ENCODE results near the gene SLC66A3.

The SLC66A3 gene

DNA sequence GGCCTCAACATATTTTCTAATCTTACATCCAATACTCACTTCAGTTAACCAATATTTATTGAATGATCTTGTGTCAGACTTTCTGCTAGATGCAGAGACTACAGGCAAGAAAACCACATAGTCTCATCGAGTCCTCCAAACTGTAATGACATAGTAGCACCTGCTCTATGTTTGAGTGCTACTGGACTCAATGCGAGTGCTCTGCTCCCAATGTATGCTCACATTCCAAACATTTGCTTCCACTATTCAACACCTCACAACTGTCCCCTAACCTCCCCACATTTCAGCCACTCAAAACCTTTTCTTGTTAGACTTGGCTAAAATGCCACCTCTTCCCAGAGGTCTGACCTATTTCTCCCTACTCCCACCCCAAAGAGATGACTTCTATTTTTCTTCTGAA is 65.2 kb downstream of the SLC66A3 start:
- no peak for DNase-seq (ENCODE audit: extremely low read depth, low read depth)
- no peak for TF ChIP-seq CTCF (IDR thresholded peaks at IDR 0.05; ENCODE audit: low read depth, low read length, missing control alignments)
- no peak overlapping the region for H3K4me3 ChIP-seq (replicated peaks; ENCODE audit: low read depth, low read length)

DNA sequence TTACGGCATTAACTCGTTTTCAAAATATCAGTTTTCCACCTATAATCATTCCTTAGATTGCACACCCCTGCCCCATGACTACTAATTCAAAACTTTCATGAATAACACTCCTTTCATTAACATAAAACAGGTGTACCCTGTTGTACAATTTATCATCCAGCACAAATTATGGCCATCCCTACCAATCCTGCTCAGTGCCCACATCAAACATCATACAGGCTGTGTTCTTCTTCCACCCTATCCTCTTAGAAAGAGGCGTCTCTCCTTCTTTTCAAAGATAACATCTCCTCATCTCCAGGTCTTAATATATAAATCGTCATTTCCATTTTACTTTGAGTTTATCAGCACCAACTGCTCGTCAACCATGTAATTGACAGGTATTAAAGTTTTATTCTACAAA is 67.6 kb downstream of the SLC66A3 start:
- TF ChIP-seq CTCF (IDR thresholded peaks at IDR 0.05; ENCODE audit: low read depth, low read length, missing control alignments), result no peak
- no peak overlapping the region for H3K4me3 ChIP-seq (replicated peaks; ENCODE audit: low read depth, low read length)
- no peak for DNase-seq (ENCODE audit: extremely low read depth, low read depth)

GRCh38 chr2:11224887-11225286 is 69.6 kb downstream of the SLC66A3 start:
- DNase-seq (ENCODE audit: extremely low read depth, low read depth), result no peak
- H3K4me3 ChIP-seq (replicated peaks; ENCODE audit: low read depth, low read length), result no peak overlapping the region
- no peak for TF ChIP-seq CTCF (IDR thresholded peaks at IDR 0.05; ENCODE audit: low read depth, low read length, missing control alignments)

DNA sequence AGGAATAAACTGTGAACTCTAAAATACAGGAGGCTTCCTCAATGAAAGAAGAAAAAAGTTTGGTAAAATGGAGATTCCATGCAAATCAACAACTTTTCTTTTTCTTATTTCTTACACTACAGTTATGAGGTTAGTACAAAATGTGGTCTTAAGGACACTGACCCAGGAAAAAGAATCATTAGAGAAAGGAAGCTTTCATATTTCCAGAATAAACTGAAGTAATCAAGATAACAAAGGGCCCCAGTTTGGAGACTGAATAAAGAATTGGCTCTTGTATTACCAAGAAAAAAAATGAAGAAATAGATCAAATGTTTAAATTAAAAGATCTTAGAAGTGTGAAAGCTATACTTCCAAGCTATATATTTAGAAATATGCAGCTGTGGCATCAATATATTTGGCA is 72.3 kb downstream of the SLC66A3 start:
- no peak overlapping the region for H3K4me3 ChIP-seq (replicated peaks; ENCODE audit: low read depth, low read length)
- DNase-seq (ENCODE audit: extremely low read depth, low read depth), result no peak
- no peak for TF ChIP-seq CTCF (IDR thresholded peaks at IDR 0.05; ENCODE audit: low read depth, low read length, missing control alignments)
